Activated naive CD8-positive, alpha-beta T cell treated with anti-CD3 and anti-CD28 coated beads for 36 hours (primary cell): ENCODE results near the gene FGF9. TPM values are rescaled to one million over a fixed set of nuclear protein-coding genes. Genes with fewer than 3 reads are reported as not detected.

Experiments
- DNase-seq: peaks from one replicate; pipeline ENCODE4 v3.0.0; 2021
- H3K27ac Mint-ChIP-seq: one replicate; pipeline ENCODE4 v1.8.0; 2022; ENCODE audit warnings: mild to moderate bottlenecking, moderate library complexity, mixed read lengths
- H3K27me3 Mint-ChIP-seq: one replicate; pipeline ENCODE4 v1.8.0; 2022; ENCODE audit warnings: mild to moderate bottlenecking, mixed read lengths
- H3K36me3 Mint-ChIP-seq: one replicate; pipeline ENCODE4 v1.8.0; 2021; ENCODE audit warnings: mild to moderate bottlenecking, mixed read lengths
- H3K4me1 Mint-ChIP-seq: one replicate; pipeline ENCODE4 v1.8.0; 2021; ENCODE audit warnings: mixed read lengths
- H3K4me3 Mint-ChIP-seq: one replicate; pipeline ENCODE4 v1.8.0; 2022; ENCODE audit warnings: mild to moderate bottlenecking, moderate library complexity, mixed read lengths
- H3K9me3 Mint-ChIP-seq: one replicate; pipeline ENCODE4 v1.8.0; 2022; ENCODE audit warnings: mixed read lengths
- total RNA-seq, 2 experiments: library from RNA; stranded (reverse); gene quantifications; one replicate each; pipeline ENCODE4 v1.2.3, GENCODE V29; 2021

FGF9 gene
- total RNA-seq = under 1 TPM; 0.25 to 0.50 TPM

DNA sequence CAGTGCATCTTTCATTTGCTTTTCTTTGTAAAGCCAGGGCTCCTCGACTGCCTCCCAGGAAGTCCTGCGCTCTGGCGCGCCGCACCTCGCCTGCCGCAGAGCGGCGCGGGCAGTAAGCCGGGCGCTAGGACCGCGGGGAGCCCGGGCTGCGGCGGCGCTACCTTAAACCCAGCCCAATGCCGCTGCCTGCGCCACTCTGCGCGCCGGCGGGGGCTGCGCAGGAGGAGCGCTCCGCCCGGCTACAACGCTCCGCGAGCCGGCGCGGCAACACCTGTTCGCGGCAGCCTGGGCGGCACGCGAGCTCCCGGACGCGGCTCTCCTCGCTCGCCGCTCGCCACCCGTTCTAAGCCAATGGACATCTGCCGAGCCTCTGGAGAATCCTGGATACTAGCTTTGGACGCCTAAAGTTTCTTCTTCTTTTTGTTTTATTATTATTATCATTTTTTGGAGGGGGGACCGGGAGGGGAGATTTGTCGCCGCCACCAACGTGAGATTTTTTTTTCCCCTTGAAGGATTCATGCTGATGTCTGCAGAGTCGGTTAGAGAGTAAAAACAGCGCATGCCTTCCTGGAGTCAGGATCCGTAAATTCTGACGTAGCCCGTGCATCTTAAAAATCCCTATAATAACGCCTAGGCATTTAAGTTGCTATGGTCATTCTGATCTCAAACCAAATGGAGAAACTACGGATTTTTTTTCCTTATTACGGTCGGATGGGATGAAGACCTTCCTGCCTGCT, at the start of gene FGF9:
TSS of gene FGF9 (plus strand) at position 191 of the 737 bp plus-strand sequence. CDS start 840 bp downstream, outside the sequence.
- peak within 1 kb of the TSS; percentile 82 for H3K4me3 Mint-ChIP-seq
- peaks cover 36% of the 10 kb centered on the region for H3K4me1 Mint-ChIP-seq
- DNase-seq = peak; percentile 86
- peaks cover 50% of the 10 kb centered on the region for H3K27me3 Mint-ChIP-seq
- H3K9me3 Mint-ChIP-seq = no peaks in the 10 kb centered on the region
- no peaks in the 10 kb centered on the region for H3K36me3 Mint-ChIP-seq
- peak within 1 kb of the TSS; percentile 10 for H3K27ac Mint-ChIP-seq

DNA sequence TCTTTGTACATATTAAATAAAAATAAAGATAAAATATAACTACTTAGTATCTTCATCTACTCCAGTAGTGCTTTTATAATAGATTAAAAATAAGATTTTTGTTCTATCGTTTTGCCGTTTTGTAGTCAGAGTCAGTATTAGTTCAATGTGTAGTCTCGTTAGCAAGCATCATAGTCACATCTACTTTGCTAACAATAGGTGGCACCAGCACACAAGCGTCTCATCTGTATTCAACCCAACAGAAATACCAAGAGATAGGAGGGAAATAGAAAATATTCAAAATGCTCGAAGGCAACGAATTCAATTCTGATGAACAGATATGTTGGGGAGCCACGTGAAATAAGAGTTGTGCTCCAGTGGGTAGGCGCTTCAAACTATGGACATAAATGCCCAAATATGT, 45.5 kb upstream of the FGF9 start:
- Mint-ChIP-seq H3K4me3 (no peak overlapping the region), H3K27ac (no peak overlapping the region), H3K36me3 (no peaks in the 10 kb centered on the region), H3K4me1 (no peaks in the 10 kb centered on the region), H3K9me3 (no peaks in the 10 kb centered on the region), H3K27me3 (no peaks in the 10 kb centered on the region)
- no peak for DNase-seq

DNA sequence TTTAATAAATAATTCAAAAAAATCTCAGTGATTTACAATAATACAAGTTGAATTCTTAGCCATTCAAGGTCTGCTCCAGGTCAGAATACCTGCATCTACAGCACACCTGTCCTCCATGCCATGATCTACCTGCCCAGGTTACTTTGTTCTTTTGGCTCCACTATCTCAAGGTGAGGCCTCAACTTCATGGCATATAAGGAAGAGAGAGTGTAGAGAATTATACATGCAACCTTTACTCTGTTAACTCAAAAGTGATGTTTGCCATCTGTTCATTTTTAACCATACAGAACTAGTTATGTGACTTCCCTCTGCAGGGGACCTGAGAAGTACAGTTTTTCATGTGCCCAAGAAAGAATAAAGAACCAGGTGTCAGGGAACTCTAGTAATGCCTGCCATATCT, 38.7 kb upstream of the FGF9 start:
- DNase-seq = no peak
- Mint-ChIP-seq H3K27me3 (peaks cover 9% of the 10 kb centered on the region), H3K4me1 (no peaks in the 10 kb centered on the region), H3K27ac (no peak overlapping the region), H3K4me3 (no peak overlapping the region), H3K36me3 (no peaks in the 10 kb centered on the region), H3K9me3 (peaks cover 6% of the 10 kb centered on the region)

DNA sequence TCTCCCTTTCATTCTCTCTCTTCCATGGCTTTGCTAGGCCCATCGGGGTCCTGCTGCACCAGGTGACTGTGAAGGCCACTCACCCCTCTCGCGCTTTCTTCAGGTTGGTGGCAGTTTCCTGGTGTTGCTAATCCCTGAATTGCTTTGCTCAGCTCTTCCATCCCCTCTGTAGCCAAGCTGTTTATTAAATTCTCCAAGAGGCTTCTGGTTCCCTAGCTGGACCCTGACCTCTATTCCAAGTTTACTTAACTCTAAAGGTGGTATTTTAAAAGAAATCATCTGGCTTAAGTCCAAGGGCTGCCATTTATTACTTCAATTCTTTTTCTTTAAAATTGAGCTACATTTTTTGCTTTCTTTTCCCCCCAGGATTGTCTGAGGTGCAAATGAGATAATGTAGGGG, 34.2 kb upstream of the FGF9 start:
- H3K36me3 Mint-ChIP-seq = no peaks in the 10 kb centered on the region
- no peak overlapping the region for H3K27ac Mint-ChIP-seq
- H3K4me1 Mint-ChIP-seq = peaks cover 2% of the 10 kb centered on the region
- DNase-seq = no peak
- H3K9me3 Mint-ChIP-seq = peaks cover 2% of the 10 kb centered on the region
- H3K27me3 Mint-ChIP-seq = peaks cover 6% of the 10 kb centered on the region
- no peak overlapping the region for H3K4me3 Mint-ChIP-seq

DNA sequence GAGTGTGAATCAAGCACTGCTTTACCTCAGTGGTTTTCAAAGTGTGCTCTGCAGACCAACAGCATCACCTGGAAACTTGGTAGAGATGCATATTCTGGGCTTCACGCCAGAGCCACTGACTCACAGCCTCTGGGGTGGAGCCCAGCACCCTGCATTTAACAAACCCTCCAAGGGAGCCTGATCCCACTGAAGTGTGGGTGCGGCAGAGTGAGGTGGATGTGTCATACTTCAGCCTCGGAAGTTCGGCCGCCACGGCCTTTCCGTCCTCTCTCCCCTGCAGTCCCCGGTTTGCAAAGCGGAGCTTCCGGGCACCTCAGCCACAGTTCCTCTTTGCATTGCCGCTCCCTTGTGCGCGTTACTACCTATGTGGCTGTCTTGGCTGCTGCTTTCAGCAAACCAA, 33.6 kb upstream of the FGF9 start:
- no peak overlapping the region for H3K4me3 Mint-ChIP-seq
- H3K36me3 Mint-ChIP-seq = no peaks in the 10 kb centered on the region
- H3K4me1 Mint-ChIP-seq = peaks cover 2% of the 10 kb centered on the region
- H3K9me3 Mint-ChIP-seq = no peaks in the 10 kb centered on the region
- peak; percentile 22 for DNase-seq
- H3K27ac Mint-ChIP-seq = no peak overlapping the region
- peaks cover 6% of the 10 kb centered on the region for H3K27me3 Mint-ChIP-seq

DNA sequence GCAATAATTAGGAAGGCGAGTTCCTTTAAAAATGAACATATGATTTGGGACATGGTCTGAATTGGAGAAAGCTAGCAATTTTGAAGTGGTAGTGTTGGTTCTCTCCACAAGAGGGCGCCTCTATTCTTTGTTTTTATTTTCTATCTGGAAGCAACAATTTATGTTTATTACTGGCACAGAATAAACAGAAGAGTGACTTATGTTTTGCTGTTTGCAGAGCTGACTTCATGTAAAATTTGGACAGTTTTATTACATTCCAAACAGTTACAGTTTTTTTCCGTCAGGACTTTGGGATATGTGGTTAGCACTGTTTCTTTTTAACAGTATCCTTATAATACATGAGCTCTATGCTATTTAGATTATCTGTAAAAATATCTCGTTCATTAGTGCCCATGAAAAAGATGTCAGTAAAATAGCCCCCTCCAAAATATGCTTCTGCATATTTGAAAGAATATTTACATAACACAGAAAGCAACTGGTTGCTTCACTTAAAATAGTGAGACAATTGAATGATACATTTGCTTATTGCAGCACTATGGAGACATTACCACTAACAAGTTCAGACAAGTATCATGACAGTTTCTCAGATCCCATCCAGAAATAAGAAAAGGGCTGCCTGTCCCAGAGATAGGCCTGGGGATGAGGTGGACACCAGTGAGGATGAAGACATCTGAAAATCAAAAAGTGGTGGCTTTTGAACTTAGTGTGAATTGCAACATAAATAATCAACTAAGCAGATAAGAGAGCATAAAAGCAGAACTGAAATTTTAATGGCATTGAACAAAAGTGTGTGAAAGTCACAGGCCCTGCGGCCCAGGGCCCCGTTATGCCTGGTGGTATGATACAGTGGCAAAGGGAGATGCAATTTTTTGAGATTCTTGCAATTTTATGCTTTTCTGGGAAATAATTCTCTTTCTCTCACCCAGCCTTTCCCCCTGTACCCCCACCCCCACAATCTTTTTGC, 32.3 kb upstream of the FGF9 start:
- H3K36me3 Mint-ChIP-seq = no peaks in the 10 kb centered on the region
- no peaks in the 10 kb centered on the region for H3K9me3 Mint-ChIP-seq
- peaks cover 6% of the 10 kb centered on the region for H3K27me3 Mint-ChIP-seq
- H3K4me3 Mint-ChIP-seq = no peak overlapping the region
- H3K27ac Mint-ChIP-seq = no peak overlapping the region
- peaks cover 2% of the 10 kb centered on the region for H3K4me1 Mint-ChIP-seq
- DNase-seq = no peak

DNA sequence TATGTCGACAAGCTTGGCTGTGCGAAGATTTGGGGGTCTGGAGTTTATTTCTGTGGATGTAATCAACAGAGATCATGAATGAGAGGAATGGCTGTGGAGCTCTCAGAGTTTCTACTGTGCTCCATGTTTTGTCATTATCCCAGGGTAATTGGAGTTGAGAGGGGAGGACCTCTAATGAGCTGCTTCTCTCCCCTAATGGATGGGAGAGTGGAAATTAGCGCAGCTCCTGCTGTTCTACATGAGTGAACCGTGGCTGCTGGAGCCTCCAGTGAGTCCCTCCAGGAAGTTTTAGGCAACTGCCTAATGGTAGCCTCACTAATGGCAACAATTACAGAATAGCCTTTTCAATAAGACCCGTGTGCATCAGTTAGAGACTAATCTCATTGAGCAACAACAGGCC, 31.3 kb upstream of the FGF9 start:
- no peak overlapping the region for H3K4me3 Mint-ChIP-seq
- no peak for DNase-seq
- H3K4me1 Mint-ChIP-seq = peaks cover 2% of the 10 kb centered on the region
- H3K36me3 Mint-ChIP-seq = no peaks in the 10 kb centered on the region
- H3K9me3 Mint-ChIP-seq = no peaks in the 10 kb centered on the region
- H3K27me3 Mint-ChIP-seq = peaks cover 5% of the 10 kb centered on the region
- H3K27ac Mint-ChIP-seq = no peak overlapping the region

DNA sequence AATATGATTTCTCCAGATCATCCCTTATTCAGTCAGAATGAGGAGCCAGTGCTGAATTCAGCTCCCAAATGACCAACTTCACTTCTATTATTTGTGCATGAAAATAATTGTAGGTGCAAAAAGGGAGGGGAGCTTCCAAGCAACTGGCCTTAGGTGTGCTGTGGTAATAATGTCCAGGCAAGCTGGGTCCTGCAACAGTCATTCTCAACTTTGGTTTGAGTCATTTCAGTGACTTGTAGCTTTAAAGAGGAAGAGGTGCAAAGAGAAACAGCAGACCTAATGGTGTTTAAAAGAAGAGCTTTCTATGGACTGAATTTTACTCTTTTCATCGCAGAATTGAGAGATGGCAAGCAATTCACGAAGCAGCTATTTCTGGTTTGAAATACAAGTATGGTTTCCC, 29.2 kb upstream of the FGF9 start:
- DNase-seq = no peak
- Mint-ChIP-seq H3K36me3 (no peaks in the 10 kb centered on the region), H3K9me3 (no peaks in the 10 kb centered on the region), H3K27me3 (no peaks in the 10 kb centered on the region), H3K27ac (no peak overlapping the region), H3K4me3 (no peak overlapping the region), H3K4me1 (peaks cover 2% of the 10 kb centered on the region)

DNA sequence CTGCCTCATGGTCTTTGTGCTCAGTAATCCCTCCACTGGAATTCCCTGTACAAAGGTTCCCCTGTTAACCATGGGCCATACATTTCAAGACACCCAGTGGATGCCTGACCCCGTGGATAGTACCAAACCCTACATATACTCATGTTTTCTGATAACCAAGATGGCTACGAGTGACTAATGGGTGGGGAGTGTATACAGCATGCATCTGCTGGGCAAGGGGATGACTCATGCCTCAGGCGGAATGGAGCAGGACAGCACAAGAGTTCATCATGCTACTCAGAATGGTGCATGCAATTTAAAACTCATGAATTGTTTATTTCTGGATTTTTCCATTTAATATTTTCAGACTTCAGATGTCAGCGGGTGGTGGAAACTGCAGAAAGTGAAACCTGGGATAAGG, 13.3 kb upstream of the FGF9 start:
- Mint-ChIP-seq H3K36me3 (no peaks in the 10 kb centered on the region), H3K9me3 (peaks cover 6% of the 10 kb centered on the region), H3K4me3 (no peak overlapping the region), H3K4me1 (no peaks in the 10 kb centered on the region), H3K27ac (no peak overlapping the region), H3K27me3 (peaks cover 24% of the 10 kb centered on the region)
- DNase-seq = no peak

DNA sequence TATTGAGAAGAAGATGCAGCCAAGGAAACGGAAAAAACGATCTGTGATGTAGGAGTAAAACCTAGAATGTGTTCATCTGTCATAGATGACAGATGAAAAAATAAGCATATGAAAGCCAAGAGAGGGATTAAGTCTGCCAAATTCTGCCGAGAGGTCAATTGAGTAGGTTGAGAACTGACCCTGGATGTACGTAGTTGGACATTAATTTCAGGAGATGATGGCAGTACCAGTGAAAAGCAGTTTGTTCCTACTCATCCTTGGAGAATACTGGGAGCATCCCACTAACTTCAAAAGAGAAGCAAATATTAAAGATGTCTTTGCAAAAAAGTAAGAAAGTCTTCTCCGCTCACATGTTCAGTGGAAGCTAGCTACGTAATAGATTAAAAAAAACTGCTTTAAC, 11.8 kb upstream of the FGF9 start:
- H3K36me3 Mint-ChIP-seq = no peaks in the 10 kb centered on the region
- peaks cover 24% of the 10 kb centered on the region for H3K27me3 Mint-ChIP-seq

DNA sequence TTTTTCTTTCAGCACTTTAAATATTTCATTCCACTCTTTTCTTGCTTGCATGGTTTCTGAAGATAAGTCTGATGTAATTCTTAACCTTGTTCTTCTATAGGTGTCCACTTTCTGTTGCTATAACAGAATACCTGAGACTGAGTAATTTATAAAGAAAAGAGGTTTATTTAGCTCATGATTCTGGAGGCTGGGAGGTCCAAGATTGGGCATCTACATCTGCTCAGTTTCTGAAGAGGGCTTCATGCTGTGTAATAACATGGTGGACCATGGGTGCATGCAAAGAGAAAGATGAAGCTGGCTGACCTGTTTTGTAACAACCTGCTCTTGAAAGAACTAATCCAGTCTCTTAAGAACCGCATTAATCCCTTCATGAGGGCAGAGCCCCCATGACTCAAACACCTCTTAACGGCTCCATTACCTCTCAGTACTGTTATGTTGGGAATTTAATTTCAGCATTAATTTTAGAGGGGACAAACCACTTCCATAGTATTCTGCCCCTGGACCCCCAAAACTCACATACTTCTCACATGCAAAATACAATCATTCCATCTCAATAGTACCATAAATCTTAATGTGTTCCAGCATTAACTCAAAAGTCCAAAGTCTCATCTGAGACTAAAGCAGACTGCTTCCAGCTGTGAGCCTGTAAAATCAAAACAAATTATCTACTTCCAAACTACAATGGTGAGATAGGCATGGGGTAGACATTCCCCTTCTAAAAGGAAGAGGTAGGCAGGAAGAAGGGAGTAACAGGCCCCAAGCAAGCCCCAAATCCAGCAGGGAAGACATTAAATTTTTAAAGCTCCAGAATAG, 9.6 kb upstream of the FGF9 start:
- H3K4me1 Mint-ChIP-seq = no peaks in the 10 kb centered on the region
- H3K27ac Mint-ChIP-seq = no peak overlapping the region
- no peak overlapping the region for H3K4me3 Mint-ChIP-seq
- DNase-seq = no peak
- H3K9me3 Mint-ChIP-seq = peaks cover 2% of the 10 kb centered on the region
- peaks cover 18% of the 10 kb centered on the region for H3K27me3 Mint-ChIP-seq
- no peaks in the 10 kb centered on the region for H3K36me3 Mint-ChIP-seq

More for the DNA sequence above, 11.8 kb upstream of the FGF9 start:
- Mint-ChIP-seq H3K9me3 (peaks cover 6% of the 10 kb centered on the region), H3K4me1 (no peaks in the 10 kb centered on the region), H3K27ac (no peak overlapping the region), H3K4me3 (no peak overlapping the region)
- no peak for DNase-seq

DNA sequence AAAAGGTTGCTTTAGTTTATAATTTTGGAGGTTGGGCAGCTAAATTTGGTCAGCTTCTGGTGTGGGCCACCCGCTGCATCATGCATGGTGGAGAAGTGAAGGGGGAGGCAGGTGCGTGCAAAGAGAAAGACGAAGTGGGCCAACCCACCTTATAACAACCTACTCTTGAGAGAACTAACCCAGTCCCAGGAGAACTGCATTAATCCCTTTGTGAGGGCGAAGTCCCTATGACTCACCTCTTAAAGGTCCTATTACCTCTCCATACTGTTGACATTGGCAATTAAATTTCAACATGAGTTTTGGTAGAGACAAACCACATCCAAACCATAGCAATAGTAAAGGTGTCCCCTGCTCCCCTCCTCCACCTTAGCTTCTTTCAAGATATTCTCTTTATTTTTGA, 7.7 kb upstream of the FGF9 start:
- Mint-ChIP-seq H3K4me1 (no peaks in the 10 kb centered on the region), H3K36me3 (no peaks in the 10 kb centered on the region), H3K27ac (no peak overlapping the region), H3K4me3 (no peak overlapping the region), H3K27me3 (peaks cover 21% of the 10 kb centered on the region), H3K9me3 (no peaks in the 10 kb centered on the region)
- no peak for DNase-seq

DNA sequence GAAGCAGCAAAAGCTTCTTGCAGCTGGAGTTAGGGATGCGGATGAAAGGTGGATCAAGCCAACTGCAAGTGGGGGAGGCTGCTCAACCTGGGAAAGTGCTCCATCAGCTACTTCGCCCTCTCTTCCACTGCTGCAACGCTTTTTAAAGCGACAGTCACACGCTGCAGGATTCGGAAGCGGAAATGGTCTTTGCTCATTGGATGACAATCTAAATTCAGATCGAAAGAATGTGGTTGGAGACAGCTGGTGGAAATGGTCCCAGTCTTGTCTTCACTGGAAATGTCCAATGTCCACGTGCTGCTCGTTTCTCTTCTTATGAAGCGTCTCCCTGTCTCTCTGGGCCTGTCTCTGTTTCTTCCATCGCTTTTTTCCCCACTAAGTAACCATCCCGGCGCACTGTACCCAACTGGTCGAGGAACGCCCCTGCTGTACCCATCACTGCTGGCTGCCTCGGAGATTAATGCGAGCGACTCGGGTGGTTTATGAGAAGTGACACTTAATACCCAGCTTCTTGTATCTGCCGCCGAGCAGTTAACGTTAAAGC, 2.1 kb upstream of the FGF9 start:
- H3K4me1 Mint-ChIP-seq = peaks cover 32% of the 10 kb centered on the region
- peaks cover 45% of the 10 kb centered on the region for H3K27me3 Mint-ChIP-seq
- DNase-seq = no peak
- H3K27ac Mint-ChIP-seq = no peak overlapping the region
- H3K36me3 Mint-ChIP-seq = no peaks in the 10 kb centered on the region
- H3K4me3 Mint-ChIP-seq = peak overlapping the region; percentile 78
- no peaks in the 10 kb centered on the region for H3K9me3 Mint-ChIP-seq

DNA sequence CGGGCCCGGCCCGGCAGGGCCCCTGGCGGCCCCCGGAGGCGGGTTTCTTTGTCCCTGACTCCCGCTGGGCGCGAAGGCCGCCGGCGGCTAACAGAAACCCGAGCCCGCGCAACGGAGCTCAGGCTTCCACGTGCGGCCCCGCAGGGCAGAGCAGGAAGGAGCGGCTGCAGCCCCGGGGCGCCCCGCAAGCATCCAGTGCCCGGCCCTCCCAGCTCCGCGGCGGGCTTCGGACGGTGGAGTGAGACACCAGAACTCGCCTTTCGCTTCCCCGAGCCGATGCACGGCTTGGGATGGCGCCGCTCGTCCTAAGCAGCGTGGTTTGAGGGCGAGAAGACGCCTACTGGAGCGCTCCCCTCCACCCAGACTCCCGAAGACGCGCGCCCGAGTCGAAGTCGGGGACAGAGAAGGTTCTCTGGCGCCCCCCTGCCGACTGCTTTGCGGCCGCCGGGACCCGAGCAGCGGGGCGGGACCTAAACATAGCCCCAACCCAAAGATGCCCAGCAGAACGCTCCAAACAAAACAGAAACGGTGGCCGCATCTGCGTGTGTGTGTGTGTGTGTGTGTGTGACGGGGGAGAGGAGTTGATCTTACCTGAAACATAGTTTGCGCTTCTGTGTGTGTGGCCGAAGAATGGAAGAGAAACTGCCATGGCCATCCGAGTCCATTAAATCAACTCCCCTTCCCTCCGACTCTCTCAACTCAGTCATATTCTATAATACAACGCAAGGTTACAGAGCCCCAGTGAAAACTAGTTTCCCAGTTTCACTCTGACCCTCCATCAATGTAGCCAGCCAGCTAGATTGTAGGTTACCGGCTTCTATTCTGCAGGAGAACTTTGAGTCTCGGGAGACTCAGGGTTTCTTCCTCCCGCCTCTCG, 629 bp upstream of the FGF9 start:
- Mint-ChIP-seq H3K36me3 (no peaks in the 10 kb centered on the region), H3K9me3 (no peaks in the 10 kb centered on the region), H3K27me3 (peaks cover 45% of the 10 kb centered on the region), H3K4me1 (peaks cover 32% of the 10 kb centered on the region), H3K4me3 (peak overlapping the region; percentile 82), H3K27ac (peak overlapping the region; percentile 10)
- DNase-seq = peak; percentile 69
